Activated CD8-positive, alpha-beta memory T cell treated with anti-CD3 and anti-CD28 coated beads for 1 hour (primary cell): ENCODE measurements around the gene TIE1.
"Not testable (repeated sequence)": the region's sequence is repeated elsewhere in the genome, so short reads cannot be mapped to it uniquely, and the experiment has no call there.

Experiments used
- DNase-seq, 2 donors: peaks; one replicate each; pipeline ENCODE4 v3.0.0-alpha.2; 2020; ENCODE audit warnings: low read depth in 1 of 2; ENCODE audit errors: extremely low read depth in 1 of 2

The TIE1 gene

DNA sequence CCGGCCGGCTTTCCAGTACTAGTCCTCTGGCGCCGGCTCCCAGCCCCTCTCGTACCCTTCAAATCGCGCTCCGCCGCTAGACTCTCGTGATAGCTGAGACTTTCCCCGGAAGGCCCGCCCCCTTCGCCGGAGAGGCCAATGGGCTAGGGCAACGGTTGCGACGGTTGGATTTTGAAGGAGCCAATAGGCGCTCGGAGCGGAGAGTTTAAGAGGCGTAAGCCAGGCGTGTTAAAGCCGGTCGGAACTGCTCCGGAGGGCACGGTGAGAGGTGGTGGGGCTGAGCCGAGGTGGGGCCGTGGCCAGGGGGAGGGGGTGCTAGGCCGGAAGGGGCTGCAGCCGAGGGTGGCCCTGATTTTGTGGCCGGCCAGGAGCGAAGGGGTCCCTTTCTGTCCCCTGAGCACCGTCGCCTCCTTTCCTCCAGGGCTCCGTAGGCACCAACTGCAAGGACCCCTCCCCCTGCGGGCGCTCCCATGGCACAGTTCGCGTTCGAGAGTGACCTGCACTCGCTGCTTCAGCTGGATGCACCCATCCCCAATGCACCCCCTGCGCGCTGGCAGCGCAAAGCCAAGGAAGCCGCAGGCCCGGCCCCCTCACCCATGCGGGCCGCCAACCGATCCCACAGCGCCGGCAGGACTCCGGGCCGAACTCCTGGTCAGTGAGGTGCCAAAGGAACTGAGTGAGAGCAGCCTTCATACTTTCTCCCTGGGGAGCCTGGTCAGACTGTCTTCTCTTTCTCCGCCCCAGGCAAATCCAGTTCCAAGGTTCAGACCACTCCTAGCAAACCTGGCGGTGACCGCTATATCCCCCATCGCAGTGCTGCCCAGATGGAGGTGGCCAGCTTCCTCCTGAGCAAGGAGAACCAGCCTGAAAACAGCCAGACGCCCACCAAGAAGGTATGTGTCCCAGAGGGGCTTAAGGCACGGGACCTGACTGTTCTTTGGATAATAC, 58.2 kb downstream of the TIE1 start, which contains the start of gene CDC20:
Gene CDC20 (plus strand): TSS at position 236 of the 948 bp plus-strand sequence. CDS start 235 bp downstream, at position 471.
- DNase-seq: peak; percentile 89 to 95

GRCh38 chr1:43359696-43360095, 58.9 kb downstream of the TIE1 start:
- no peak for DNase-seq

DNA sequence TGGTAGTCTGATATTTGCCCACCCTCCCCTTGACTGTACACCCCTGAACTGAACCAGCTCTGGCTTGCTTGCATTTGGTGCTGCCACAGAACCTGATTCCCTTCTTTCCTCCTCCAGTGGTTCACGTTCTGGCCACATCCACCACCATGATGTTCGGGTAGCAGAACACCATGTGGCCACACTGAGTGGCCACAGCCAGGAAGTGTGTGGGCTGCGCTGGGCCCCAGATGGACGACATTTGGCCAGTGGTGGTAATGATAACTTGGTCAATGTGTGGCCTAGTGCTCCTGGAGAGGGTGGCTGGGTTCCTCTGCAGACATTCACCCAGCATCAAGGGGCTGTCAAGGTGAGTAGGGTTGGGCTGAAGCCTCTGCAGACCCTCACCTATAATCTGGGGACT, 59.8 kb downstream of the TIE1 start:
- no peak for DNase-seq

DNA sequence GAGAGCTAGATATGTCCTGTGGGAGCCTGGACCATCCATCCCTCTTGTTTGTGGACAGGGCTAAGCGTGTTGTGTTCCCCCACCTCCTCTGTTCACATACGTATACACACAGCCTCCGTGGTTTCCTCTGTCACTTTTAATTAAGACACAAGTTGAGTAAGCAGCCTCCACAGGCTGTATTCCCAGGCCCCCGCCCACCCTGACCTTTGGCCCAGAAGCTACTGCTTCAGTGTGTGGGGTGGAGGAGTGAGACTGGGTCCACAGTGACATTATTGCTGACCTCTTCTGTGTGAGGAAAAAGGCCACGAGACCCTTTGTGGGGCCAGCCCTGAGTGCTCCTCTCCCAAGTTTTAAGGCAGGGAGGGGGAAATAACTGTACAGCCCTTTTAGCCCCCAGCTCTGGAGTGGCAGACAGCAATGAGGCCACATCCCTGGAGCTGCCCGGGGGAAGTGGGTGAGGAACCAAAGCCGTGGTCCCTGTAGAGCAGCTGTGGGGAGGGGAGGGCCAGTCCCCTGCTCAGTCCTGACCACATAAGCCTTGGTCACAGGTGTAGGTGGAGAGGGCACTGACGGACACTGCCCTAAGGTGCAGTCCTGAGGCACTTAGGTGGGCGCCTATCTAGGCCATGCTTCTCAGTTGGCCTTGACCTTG, 62.6 kb downstream of the TIE1 start:
- DNase-seq: no peak

- DNase-seq: no peak
Observed at GRCh38 chr1:43363935-43364525, 63.2 kb downstream of the TIE1 start.

GRCh38 chr1:43365678-43366077, 64.9 kb downstream of the TIE1 start:
- DNase-seq: no peak

DNA sequence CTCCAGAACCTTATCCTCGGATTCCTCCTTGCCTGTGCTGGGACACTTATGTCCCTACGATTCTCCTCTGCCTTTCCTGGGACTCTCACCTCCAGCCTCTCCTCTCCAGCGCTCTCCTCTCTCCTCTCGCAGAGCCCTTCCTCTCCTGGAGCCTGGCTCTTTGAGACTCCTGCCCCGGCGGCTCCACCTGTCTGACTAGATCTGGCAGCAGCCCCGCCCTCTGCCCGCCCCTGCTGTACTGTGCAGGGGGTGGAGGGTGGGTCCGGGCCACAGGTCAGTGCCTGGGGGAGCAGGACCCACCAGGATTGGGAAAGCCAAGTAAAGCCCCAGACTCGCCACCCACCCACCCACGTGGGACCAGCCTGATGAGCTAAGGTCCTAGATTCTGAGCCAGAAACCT, 65.4 kb downstream of the TIE1 start:
- DNase-seq: no peak

DNA sequence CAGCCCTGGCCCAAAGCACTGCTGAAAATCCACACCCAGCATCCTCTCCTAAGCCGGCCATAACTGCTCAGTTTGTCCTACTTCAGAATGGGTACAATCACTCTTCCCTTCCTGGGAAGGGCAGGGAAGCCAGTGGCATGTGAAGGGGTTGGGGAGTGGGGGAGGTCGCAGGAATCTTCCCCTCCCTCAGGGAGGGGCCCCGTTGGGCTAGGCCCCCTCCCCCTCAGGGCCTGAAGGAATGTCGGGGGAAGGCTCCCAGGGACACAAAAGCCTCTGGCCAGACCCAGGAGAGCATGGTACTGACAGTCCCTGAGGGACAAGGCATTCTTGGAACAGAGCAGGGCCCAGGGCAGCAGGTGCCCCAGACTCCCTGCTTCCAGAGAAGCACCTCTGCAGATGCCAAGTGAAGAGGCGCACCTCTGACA, 65.8 kb downstream of the TIE1 start:
- no peak for DNase-seq

DNA sequence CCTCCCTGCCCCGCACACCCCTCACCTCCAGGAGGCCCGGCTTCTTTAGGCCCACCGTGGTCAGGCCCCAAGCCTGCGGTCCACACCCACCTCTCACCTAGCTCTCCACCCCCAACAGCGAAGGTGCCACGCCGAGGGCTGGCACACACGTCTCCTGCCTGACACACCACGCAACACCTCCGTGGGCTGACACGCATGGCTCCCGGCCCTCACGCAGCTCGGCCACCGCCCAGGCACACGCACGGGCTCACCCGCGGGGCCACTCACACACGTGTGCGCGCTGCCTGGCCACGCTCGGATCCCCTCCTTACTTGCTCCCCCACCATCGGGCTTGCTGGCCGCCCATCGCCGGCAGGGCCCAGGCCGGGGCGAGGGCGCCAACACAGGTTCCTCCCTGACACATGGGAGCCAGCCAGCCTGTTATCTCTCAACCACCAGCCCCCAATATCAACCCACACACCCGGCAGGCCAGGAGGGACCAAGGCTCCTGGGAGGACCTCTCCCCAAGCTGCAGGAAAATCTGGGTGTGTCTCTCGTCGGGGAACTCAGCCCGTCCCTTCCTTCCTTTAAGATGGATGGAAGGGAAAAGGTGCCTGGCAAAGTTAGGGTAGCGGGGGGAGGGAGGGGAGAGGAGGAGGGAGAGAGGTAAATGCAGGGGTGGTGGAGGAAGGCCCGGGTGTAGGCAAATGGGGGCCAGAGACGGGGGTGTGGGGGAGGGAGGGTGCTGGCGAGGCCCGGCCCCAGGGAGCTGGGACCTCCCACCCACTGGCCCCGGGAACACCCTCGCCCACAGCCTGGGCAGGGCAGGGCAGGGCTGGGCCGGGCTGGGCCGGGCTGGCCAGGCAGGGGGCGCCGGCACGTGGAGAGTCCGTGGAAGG, 66.5 kb downstream of the TIE1 start:
- no peak for DNase-seq

DNA sequence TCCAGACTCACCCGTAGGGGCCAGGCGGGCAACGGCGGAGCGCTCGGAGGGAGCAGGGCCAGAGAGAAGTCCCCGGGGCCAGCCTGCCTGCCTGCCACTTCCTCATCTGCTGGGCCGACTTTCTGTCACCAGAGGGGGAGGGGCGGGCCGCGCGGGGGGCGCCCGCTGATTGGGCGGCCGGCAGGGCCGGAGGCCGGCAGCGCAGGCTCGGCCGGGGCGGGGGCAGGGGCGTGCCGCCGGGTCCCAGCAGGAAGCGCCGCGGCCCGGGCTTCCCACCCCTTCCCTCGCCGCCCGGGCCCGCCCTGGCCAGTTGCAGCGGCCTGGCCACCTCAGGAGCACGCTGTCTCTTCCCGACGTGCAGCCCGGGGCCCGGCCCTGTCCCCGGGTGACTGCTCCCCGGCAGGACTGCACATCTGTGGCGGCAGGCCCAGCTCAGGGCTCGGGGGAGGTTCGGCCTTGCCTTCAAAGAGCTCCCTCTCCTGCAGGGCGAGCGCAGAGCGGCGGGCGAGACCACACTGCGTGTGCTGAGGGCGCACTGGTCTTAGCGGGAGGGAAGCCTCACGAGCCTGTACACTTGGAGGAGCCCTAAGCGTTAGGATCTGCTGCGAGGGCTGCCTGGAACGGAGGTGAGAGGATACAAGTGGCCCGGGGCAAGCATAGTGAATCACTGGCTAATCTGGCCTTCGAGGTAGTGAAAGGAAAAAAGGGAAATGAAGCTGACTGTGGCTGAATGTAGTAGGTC, 67.3 kb downstream of the TIE1 start, which contains the start of gene ELOVL1:
Gene ELOVL1 (minus strand): TSS at position 108 of the 742 bp plus-strand sequence. CDS start 2,402 bp downstream, outside the sequence.
- peak; percentile 48 to 77 for DNase-seq

DNA sequence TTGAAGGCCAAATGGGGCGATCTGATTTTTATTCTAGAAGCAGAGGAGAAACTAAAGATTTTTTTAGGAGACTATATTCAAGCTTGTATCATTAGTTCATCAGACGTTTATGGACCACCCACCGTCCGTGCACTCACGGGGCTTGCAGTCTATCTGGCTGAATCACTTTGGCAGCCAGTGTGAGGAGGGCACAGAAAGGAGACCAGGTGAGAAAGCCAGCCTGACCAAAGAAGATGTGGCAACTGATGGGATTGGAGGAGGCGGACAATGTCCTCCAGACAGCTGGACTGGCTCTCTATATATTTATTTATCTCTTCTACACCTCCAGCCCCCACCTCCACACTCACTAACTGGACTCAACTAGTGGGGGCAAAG, 67.9 kb downstream of the TIE1 start:
- no peak for DNase-seq

- not testable (repeated sequence) for DNase-seq
Observed at GRCh38 chr1:43369779-43370178, 69.0 kb downstream of the TIE1 start.

- no peak for DNase-seq
Observed at GRCh38 chr1:43370564-43370963, 69.8 kb downstream of the TIE1 start.

DNA sequence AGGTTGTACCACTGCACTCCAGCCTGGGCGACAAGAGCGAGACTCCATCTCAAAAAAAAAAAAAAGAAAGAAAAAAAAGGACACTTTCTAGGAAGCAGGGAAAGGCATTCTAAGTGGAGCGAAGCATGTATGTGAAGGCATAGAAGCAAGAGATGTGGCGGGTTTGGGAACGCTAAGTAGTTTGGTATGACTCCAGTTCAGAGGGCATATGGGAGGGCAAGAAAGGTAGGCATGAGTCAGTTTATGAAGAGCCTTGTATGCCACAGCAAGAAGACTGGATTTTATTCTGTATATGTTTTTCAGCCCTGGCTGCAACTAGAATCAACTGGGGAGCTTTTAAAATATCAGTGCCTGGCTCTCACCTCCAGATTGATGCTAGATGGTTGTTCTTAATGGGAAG, 71.4 kb downstream of the TIE1 start:
- no peak for DNase-seq
